AG08396 (cell line): Measurements from ENCODE around the gene INPP5D.
"Not testable (repeated sequence)": the region's sequence is repeated elsewhere in the genome, so short reads cannot be mapped to it uniquely, and the experiment has no call there.

ENCODE experiments used
- DNase-seq: peaks from one replicate; pipeline ENCODE4 v3.0.0; 2012; ENCODE audit warnings: low spot score, mixed read lengths

INPP5D gene

GRCh38 chr2:233178994-233179847 lies 119.1 kb downstream of the INPP5D start:
- no peak for DNase-seq

- DNase-seq, result no peak
These were observed 119.8 kb downstream of the INPP5D start for GRCh38 chr2:233179848-233180366.

GRCh38 chr2:233183869-233184418 lies 123.8 kb downstream of the INPP5D start:
- DNase-seq, result no peak

GRCh38 chr2:233184669-233185068 lies 124.5 kb downstream of the INPP5D start:
- no peak for DNase-seq

- DNase-seq, result no peak
These were observed 125.2 kb downstream of the INPP5D start for GRCh38 chr2:233185330-233185729.

GRCh38 chr2:233185963-233186362 lies 125.8 kb downstream of the INPP5D start:
- DNase-seq, result no peak

GRCh38 chr2:233186851-233187250 lies 126.7 kb downstream of the INPP5D start:
- no peak for DNase-seq

- DNase-seq, result no peak
These were observed 128.9 kb downstream of the INPP5D start for GRCh38 chr2:233189025-233189424.

GRCh38 chr2:233191016-233191415 lies 130.9 kb downstream of the INPP5D start:
- DNase-seq, result not testable (repeated sequence)

GRCh38 chr2:233193738-233194137 lies 133.6 kb downstream of the INPP5D start:
- no peak for DNase-seq

GRCh38 chr2:233195027-233195426 lies 134.9 kb downstream of the INPP5D start:
- DNase-seq, result no peak

- no peak for DNase-seq
These were observed 136.9 kb downstream of the INPP5D start for GRCh38 chr2:233197022-233197421.

- DNase-seq, result no peak
These were observed 137.9 kb downstream of the INPP5D start for GRCh38 chr2:233198026-233198425.

GRCh38 chr2:233199870-233200269 lies 139.7 kb downstream of the INPP5D start:
- no peak for DNase-seq

- DNase-seq, result not testable (repeated sequence)
These were observed 140.6 kb downstream of the INPP5D start for GRCh38 chr2:233200790-233201189.

GRCh38 chr2:233201258-233202013 lies 141.3 kb downstream of the INPP5D start:
- DNase-seq, result no peak

- DNase-seq, result no peak
These were observed 142.4 kb downstream of the INPP5D start for GRCh38 chr2:233202531-233202944.

- no peak for DNase-seq
These were observed 142.9 kb downstream of the INPP5D start for GRCh38 chr2:233203060-233203459.

- DNase-seq, result no peak
These were observed 144.3 kb downstream of the INPP5D start for GRCh38 chr2:233204286-233204936.

- DNase-seq, result no peak
These were observed 148.4 kb downstream of the INPP5D start for GRCh38 chr2:233208382-233209116.

- DNase-seq, result no peak
These were observed 149.0 kb downstream of the INPP5D start for GRCh38 chr2:233209117-233209532.
